ENCODE measurements around the gene MPP7.

DNA sequence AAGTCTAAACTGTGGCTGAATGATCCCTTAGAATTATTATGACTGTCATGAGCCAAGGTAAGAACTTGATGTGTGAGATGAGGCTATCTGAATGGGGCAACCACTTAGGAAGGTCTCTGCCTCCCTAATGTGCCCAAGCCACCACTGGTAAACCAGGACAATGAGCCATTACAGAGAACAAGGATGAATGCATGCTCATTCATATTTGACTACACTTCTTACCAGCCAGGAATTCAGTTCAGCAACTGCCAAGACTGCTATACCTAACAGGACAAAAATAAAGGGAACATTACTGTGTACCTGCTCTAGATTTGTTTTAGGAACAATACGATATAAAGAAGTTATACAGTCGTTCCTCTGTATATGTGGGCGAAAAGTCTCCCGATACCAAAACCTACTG is 23.0 kb downstream of the MPP7 start:
- TF ChIP-seq POLR2A (IDR thresholded peaks at IDR 0.05): no peak
- no peak for TF ChIP-seq EP300 (IDR thresholded peaks at IDR 0.05; ENCODE audit: low read depth)

All from transverse colon (tissue), 1 donor.